Anterior cingulate cortex (tissue), 58 donors: ENCODE data around the gene SERTAD1.
"Not testable (repeated sequence)": the region's sequence is repeated elsewhere in the genome, so short reads cannot be mapped to it uniquely, and the experiment has no call there.

Source experiments
- DNase-seq, 58 donors: peaks; one replicate each; lab custom pipeline; 2025; lab: John Stamatoyannopoulos, UW

SERTAD1 gene

DNA sequence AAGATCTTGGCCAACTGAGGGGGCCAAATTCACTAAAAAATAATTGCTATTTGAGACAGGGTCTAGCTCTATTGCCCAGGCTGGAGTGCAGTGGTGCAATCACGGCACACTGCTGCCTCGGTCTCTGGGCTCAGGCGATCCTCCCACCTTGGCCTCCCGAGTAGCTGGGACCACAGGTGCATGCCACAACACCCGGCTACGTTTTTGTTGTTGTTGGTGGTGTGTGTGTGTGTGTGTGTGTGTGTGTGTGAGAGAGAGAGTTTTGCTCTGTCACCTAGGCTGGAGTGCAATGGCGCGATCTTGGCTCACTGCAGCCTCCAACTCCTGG, 17.2 kb downstream of the SERTAD1 start:
- not testable (repeated sequence) for DNase-seq

DNA sequence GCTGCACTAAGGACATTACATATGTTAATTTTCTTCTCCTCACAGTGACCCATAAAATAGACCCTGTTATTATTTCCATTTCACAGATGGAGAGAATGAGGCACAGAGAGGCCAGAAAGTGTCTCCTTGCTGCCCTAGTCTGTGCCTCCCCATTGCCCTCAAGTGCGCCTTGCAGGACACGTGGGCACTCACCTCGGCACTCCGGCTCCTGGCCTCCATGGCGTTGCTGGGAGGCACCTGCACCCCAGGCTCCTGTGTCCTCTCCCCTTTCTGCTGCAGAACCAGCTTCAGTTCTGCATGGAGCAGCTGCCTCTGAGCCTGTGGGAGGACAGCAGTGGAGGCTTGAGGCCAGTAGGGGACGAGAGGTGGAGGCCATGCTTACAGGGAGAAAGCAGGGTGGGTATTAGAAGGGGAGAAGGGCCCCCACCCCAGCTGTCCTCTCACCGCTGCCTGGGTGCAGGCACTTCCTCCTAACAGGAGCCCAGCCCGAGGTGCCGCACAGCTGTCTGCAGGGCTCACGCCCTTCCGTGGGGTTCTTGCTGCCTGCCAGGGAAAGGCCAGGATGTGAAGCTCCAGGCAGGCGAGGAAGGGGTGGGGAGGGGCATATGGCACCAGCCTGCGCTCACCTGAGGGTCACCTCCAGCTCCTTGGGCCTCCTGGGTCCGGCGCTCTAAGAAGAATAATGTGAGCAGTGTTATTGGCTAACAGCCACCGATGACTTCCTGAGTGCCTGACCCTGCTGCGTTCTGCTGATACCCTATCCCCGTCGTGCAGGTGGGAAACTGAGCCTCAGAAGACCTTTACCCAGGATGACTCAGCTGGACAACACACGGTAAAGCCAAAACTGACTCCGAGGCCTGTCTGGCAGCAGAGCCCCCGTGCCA, 17.8 kb downstream of the SERTAD1 start:
- DNase-seq: no peak

DNA sequence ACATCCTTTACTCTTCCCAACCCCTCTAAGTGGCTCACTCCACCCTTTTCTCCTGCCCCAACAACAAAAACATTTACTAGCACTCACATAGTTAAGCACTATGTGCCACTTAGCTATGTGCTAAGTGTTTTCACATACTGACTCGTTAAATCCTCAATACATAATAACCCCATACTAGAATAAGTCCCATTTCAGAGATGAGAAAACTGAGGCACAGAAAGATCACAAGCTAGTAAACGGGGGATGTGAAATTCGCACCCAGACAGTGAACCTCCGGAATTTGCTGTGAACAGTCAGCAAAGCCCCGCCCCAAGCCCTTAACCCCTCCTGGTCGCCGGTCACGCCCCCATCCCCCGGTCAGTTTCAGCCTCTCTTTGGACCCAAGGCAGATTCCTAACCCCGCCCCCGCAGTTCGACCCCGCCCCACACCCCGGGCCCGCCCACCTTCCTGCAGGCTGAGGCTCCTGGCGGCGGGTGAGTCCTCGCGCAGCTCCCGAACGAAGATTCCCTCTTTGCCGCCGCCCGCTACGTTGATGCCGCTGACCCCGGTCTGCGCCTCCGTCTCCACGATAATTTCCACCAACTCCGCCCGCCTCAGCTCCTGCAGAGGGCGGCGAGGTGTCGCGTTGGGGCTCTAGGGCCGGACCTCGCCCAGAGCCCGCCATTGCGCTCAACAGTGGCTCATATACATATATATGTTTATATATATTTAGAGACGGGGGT, 22.4 kb downstream of the SERTAD1 start:
- peak in 40 of 58 donors; percentile 5 to 57 (median 25) for DNase-seq

DNA sequence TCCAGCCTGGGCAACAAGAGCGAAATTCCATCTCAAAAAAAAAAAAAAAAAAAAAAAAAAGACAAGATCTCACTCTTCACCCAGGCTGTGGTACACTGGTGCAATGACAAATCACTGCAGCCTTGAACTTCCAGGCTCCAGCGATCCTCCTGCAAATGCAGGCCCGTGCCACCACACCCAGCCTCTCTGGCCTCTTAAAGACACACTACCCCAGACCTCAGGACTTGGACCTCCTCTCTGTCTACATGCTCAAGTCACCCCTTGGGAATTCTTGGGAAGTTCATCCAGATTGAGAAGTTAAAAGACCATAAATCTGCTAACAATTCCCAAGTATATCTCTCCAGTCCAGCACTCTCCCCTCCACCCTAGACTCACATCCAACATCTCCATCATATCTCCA, 25.2 kb downstream of the SERTAD1 start:
- DNase-seq: no peak

DNA sequence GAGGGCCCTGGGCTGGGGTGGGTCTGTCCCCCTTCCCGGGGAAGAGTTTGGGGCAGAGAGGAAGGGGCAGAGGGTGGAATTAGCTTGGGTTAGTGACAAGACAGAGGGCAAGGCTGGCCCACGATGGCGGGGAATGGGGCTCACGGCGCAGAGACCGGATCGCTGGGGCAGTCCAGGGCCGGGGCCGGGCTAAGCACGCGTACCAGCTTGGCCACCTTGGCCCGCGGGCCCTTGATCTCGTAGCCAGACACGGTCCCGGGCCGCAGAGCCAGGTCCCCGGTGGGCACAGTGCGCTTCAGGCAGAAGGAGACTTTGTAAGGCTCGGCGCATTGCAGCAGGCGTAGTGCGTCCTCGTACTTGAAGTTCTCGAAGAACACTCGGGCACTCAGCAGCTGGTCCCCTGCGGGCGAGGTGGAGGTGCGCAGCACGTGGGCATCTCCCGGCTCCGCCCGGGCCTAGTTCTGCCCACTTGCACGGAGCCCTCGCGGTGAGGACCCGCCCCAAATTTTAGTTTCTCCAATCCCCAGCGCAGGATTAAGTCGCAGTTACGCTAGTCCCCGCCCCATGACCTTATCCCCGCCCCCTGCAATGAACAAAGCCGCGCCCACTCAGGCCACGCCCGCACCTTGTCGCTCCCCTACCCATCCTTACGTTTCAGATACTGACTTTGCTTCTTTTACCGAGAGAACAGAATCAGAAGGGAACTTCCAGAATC, 27.2 kb downstream of the SERTAD1 start:
- DNase-seq: peak in 4 of 58 donors; percentile 4 to 40 (median 8)

DNA sequence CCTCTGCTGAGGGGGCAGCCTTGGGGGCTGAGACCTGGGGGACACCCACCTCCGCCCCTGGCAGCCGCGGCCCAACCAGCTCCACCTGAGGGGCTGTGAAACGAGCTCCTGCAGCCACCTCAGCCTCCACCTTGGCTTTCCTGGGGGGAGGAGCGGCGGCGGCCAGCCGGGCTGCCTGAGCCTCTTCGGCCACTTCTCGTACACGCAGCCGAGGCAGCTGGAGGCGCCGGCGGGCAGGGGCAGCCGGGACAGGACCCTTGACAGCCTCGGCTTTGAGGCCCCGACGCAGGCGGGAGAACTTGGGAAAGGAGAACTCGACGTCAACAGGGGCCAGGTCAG, 28.3 kb downstream of the SERTAD1 start:
- DNase-seq: no peak

DNA sequence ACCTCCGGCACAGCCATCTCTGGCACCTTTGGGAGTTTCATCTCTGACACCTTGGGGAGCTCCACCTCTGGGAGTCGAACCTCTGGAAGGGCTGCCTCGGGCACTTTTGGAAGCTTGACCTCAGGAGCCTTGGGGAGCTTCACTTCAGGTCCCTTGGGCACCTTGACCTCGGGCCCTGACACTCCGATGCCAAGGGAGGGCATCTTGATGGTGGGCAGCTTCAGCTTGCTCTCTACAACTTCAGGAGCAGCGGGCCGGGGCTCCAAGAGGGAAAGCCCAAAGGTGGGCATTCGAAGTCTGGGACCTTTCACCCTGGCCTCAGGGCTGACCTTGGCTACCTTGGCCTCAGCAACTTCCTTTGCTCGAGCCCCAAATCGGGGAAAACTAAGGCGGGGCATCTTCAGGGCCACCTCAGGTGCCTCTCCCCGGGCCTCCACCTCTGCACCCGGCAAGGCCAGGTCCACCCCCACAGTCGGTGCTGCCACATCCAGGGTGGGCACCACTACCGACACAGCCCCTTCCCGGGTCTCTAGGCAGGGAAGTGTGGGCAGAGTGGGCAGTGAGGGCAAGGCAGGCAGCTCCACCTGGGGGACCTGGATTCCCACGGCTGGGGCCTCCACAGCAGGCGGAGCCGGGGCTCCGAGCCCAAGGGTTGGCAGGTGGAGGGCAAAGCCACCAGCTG, 28.8 kb downstream of the SERTAD1 start:
- no peak for DNase-seq

DNA sequence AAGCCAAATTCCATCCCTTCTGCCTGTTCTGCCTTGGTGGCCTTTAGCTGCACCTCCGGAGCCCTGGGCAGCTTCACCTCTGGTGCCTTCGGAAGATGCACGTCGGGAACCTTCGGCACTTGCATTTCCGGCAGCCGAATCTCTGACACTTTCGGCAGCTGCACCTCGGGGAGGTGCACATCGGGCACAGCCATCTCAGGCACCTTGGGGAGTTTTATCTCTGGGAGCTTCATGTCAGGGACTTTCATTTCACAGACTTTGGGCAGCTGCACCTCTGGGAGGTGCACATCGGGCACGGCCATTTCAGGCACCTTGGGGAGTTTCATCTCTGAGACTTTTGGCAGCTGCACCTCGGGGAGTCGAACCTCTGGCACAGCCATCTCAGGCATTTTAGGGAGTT, 29.8 kb downstream of the SERTAD1 start:
- DNase-seq: no peak

DNA sequence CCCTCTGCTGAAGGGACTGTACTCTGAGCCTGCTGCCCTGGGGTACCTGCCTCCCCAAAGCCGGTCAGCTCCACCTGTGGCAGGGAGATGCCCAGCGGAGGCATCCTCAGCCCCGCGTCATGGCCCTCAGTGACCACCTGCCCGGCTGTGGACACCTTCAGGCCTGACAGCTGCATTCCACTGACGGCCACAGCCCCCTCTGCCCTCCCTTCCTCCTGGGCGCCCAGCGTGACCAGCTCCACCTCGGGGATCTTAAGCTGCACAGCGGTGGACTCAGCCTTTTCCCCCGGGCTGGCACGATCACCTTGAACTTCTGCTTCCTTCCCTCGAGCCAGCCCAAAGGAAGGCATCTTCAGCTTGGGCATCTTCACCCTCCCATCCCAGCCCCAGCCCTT, 31.0 kb downstream of the SERTAD1 start:
- no peak for DNase-seq

DNA sequence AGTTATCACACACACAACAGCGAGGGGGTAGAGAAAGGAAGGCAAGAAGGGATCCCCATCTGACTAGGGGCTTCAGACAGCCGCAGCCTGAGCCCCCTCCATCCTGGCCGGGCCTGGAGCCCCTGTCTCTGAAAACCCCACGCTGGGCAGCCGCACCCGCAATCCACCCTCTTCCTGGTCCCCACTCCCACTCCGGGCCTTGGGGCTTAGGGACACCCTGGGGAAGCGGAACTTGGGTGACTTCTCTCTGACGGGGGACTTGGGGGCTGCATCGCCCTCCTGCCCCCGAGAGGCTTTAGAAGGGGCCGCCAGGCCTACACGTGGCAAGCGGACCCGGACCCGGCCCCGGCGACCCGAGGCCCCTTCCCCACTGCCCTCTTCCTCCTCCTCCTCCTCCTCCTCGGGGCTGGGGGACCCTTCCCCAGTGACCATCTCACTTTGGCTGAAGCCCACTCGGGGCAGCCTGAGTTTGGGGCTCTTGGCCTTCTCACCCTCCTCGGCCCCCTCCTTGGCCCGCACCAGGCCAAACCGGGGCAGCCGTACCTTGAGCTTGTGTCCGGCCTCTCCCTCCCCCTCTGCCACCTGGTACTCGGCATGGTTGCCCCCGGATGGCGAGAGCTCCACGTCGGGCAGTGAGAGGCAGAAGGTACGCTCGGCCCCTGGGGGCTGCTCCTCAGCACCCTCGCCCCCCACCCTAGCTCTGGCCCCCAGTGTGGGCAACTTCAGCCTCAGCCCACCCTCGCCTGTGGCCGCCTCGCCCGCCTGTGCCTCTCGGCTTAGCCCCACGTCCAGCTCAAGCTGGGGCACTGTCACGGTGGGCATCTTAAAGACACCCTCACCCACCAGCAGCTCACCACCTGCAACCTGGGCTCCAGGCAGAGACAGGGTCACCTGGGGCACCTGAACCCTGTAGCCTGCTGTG, 31.6 kb downstream of the SERTAD1 start:
- no peak for DNase-seq

DNA sequence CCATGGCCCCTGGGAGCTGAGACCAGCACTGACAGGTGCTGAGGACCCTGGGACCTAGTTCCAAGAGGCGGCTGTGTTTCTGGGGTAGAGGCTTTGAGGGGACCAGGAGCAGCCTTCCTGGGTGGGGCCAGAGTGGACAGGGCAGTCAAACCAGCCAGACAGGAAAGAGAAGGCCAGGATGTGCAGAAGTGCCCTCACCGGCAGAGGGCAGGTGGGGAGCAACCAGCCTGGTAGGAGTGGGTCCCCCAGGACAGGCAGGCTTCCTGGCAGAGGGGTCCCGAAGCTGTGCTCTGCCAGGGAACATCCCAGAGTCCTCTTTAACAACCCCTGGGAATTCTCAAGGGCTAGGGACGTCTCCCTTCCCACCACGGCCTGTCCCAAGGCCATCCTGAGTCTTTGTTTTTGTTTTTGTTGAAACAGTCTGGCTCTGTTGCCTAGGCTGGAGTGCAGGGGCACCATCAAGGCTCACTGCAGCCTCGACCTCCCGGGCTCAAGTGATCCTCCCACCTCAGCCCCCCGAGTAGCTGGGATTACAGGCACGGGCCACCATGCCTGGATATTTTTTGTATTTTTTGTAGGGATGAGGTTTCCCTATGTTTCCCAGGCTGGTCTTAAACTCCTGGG, 32.8 kb downstream of the SERTAD1 start:
- no peak for DNase-seq

DNA sequence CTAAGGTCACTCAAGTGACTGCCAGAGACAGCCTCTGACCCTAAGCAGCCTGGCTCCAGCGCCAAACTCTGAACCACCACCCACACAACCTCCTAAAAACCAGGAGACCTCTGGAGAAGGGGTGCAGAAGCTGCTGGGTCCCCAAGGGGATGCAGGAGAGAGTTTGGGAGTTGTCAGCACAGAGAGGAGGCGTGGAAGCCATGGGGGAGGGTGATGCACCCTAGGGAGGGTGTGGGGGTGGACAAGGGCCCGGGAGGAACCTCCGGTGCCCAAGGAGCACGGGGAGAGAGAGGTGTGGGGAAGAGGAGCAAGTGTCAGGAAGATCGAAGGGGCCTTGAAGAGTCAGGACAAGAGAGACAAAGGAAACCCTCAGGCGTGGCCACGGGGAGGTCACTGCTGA, 33.7 kb downstream of the SERTAD1 start:
- DNase-seq: no peak

DNA sequence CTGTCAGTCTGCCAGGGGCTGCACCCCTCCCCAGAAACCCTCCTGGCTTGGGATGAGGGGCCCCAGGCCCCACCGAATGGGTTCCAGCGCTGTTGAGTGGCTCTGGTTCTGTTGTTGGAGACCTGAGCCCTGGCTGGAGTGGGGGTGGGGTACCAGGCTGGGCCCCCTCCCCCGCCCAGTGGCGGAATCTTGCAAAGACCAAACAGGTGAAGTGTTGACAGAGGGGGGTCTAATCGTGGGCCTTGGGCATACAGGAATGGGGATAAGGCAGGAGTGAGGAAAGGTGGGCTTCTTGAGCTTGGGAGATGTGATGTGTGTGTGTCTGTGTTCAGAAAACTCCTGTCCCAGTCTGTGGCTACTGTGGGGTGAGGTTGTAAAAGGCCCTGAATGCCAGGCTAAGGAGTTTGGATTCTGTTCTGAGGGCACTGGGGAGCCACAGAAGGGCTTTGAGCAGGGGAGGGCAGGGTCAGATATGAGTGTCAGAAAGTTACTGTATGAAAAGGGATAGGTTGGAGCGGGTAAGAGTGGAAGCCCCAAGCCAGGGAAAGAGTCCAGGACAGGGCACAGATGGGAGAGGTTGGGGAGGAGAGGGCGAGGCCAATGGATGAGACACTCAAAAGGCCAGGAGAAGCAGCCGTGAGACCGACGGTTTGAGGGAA, 35.6 kb downstream of the SERTAD1 start, which contains the start of gene HIPK4:
Gene HIPK4, minus strand, starts transcription at position 98 of the 659 bp plus-strand sequence. CDS start 279 bp downstream, outside the sequence.
- no peak for DNase-seq

DNA sequence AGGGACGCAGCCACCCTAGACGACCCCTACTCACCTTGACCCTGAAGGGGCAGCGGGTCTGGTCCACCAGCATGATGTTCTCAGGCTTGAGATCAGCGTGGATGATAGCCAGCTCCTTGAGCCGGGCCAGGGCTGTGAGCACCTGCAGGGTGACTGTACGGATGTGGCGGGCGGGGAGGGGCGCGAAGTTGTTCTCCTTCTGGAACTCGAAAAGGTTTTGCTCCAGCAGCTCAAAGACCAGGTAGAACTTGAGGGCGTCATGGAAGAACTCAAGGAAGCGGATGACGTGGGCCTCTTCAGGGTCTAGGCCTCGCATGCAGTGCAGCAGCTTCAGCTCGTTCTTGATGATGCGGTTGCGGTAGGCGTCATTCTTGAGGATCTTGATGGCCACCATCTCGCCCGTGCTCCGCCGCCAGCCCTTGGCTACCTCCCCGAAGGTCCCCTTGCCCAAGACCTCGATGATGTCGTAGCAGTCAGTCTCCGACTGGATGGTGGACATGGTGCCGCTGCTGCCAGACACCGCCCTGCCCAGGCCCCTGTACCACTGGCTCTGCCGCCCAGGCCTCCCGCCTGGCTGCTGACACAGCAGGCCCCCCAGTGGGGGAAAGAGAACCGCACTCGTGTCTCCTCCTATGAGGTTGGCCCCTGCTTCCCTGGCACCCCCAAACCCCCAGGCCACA, 36.2 kb downstream of the SERTAD1 start:
- no peak for DNase-seq

DNA sequence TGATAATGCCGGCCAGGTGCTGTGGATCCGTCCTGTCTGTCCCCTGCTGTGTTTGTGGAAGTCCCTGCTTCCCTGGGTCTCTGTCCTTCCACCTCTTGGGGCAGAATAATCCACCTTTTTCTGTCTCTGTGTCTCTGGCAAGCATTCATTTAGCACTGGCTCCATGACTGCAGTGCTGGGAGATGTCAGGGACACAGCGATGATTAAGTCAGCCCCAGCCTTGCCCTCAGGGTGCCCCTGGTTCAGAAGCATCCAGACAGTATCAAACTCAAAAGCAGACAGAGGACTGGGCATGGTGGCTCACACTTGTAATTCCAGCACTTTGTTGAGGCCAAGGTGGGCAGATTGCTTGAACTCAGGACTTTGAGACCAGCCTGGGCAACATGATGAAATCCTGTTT, 37.3 kb downstream of the SERTAD1 start:
- no peak for DNase-seq

DNA sequence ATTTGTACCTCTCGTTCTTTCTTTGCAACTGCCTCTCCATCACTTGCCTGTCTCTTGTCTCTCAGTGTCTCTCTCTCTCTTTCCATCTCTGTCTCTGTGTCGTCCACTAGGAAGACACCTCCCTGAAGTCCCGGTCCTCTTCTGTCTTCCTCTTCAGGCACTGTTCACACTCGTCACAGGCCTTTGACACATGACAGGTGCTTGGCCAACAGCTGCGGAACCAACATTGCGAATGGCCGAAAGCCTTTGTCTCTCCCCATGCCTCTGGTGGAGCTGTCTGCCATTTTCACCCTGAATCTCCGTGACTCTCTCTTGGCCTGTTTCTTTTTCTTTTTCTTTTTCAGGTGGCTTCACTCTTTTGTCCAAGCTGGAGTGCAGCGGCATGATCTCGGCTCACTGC, 38.6 kb downstream of the SERTAD1 start:
- DNase-seq: no peak

DNA sequence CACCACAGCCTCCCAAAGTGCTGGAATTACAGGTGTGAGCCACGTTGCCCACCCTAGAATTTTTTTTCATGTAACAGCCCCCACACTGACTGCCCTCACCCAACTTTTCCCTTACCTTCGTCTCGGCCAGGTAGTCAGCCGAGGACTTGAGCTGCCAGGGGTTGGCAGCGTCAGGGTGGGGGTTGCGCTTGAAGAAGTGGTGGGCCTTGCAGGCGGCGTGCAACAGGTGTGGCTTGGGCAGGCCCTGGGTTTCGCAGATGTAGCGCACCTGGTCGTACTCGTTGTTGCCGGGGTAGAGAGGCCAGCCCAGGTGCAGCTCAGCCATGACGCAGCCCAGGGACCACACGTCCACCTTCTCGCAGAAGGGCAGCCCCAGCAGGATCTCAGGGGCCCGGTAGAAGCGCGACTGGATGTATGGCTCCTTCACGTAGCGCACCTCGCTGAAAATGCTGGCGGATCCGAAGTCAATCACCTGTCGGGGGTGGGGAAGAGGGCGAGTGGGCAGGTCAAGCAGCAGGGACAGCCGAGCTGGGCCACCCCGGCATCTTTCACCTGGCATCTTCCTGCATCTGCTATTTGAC, 42.0 kb downstream of the SERTAD1 start:
- DNase-seq: no peak

DNA sequence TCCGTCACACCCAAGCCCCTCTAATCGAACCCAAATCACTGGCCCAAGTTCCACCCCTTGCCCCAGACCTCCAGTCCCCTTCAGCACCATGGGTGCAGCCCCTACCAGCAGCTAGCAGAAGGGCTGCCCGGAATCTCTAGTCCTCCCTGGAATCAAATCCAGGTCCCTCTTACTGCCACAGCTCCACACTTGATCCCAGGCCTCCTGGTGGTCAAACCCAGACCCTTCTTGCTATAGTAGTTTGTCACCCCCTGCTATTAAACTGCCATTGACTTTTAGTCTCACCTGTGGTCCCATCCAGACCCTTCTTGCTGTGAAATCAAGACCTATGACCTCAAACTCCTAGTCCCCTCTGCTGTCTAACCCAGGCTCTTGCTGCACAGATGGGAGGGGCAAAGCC, 44.5 kb downstream of the SERTAD1 start:
- no peak for DNase-seq
